ENCODE results near the gene METAP1D. TPM values are rescaled to one million over a fixed set of nuclear protein-coding genes. Genes with fewer than 3 reads are reported as not detected.
A peak's percentile ranks its signal among the peaks of the same experiment; 100 is the strongest.

The METAP1D gene
- total and polyA plus RNA-seq, 2 donors (not counting 3 experiments of a cell fraction or from before 2014, with no cell fraction given): 4.2 to 8.1 TPM

DNA sequence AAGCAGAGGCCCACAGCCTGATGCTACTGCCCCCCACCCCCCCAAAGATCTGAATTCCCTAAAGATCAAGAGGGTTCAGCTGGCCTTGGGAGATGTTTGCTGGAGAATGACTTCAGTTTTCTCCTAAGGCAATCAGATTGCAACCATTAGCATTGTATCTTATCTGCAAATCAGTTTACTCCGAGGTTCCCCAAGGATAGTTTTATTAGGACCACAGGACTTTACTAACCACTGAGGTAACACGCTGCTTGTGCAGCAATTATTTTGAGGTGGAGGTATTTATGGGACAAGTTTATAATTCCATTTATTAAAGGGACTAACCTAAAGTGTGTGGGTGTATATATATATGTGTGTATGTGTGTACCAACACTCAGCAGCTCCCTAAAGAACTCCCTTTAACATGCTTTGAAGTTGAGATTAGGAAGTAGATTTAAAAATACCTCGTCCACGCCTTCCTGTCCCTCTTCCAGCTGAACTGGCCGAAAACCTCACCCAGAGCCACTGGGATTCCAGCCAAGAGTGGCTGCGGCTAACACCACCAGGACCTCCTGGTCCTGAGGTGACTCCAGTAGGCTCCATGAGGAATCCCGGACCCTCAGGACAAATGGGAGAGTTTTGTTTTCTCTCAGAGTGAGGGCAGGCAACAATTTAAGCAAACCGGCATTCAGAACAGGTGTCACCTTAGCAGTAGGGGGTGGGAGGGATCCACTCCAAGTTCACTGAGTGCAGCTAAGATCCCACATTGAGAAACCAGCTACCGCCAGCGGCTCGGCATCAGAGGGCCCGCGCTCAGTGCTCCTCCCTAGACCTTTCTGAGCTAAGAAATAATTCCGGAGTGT is 82.6 kb downstream of the METAP1D start:
- Histone ChIP-seq H3K27ac (ENCODE audit: insufficient read depth, low read depth, low read length) (no peak overlapping the region), H3K9me1 (replicated peaks; ENCODE audit: control insufficient read depth, extremely low read depth, insufficient read depth, low read length) (no peaks in the 10 kb centered on the region), H3K27me3 (ENCODE audit: control insufficient read depth in 2 of 2, insufficient read depth in 2 of 2, low read length in 2 of 2) (peaks cover 67 to 82% of the 10 kb centered on the region in 2 experiments), H3K4me1 (ENCODE audit: control insufficient read depth, extremely low read depth, insufficient read depth, low read length) (peaks cover 20% of the 10 kb centered on the region), H3K9me3 (replicated peaks; ENCODE audit: control insufficient read depth, insufficient read depth, low read length) (no peaks in the 10 kb centered on the region), H3K9ac (replicated peaks; ENCODE audit: extremely low read depth, insufficient read depth, low read length) (no peak overlapping the region), H2AFZ (ENCODE audit: low read depth, low read length) (no peak overlapping the region), H4K20me1 (replicated peaks; ENCODE audit: control insufficient read depth, extremely low read depth, insufficient read depth, low read length) (no peaks in the 10 kb centered on the region), H3K79me2 (ENCODE audit: control insufficient read depth, insufficient read depth, low read length) (no peaks in the 10 kb centered on the region), H3K4me2 (ENCODE audit: insufficient read depth, low read length) (no peak overlapping the region), H3K36me3 (ENCODE audit: control insufficient read depth in 2 of 2, extremely low read depth in 1 of 2, insufficient read depth in 2 of 2, low read length in 2 of 2) (no peaks in the 10 kb centered on the region), H3K4me3 (replicated peaks in 1 of 3; ENCODE audit: insufficient read depth in 1 of 3, low read depth in 1 of 3, low read length in 3 of 3) (no peak overlapping the region)
- BruUV-seq (replicated peaks): no TSS peak
- dilution Hi-C loops (cut with MboI; ENCODE audit: extremely low pct_ligation_motif_present, low sequenced_read_pairs): no loop called here
- no peak for FAIRE-seq
- no peak for DNase-seq (ENCODE audit: low read depth, low spot score)
- TF ChIP-seq, protein P1, sequence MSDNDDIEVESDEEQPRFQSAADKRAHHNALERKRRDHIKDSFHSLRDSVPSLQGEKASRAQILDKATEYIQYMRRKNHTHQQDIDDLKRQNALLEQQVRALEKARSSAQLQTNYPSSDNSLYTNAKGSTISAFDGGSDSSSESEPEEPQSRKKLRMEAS (IDR thresholded peaks at IDR 0.05; ENCODE audit: insufficient read depth, insufficient read length): no peak
- TF ChIP-seq POLR2AphosphoS5 (IDR thresholded peaks at IDR 0.05; ENCODE audit: insufficient read depth, low read depth, low read length) (no peak), JUN (IDR thresholded peaks at IDR 0.05; ENCODE audit: borderline replicate concordance, insufficient read depth, insufficient read length, low read depth) (no peak), POLR2A (IDR thresholded peaks at IDR 0.05; ENCODE audit: low read depth, low read length) (no peak)
- intact Hi-C loops (cut with micrococcal nuclease): no loop called here
- CTCF ChIA-PET: interaction anchor here (1.0 to 1.9 kb wide), 6 partner anchors 9 to 24 kb away, joined by 3 to 8 read pairs (median 4); partner anchors contain the start of gene DLX2
- POLR2A ChIA-PET: no interaction called here

DNA sequence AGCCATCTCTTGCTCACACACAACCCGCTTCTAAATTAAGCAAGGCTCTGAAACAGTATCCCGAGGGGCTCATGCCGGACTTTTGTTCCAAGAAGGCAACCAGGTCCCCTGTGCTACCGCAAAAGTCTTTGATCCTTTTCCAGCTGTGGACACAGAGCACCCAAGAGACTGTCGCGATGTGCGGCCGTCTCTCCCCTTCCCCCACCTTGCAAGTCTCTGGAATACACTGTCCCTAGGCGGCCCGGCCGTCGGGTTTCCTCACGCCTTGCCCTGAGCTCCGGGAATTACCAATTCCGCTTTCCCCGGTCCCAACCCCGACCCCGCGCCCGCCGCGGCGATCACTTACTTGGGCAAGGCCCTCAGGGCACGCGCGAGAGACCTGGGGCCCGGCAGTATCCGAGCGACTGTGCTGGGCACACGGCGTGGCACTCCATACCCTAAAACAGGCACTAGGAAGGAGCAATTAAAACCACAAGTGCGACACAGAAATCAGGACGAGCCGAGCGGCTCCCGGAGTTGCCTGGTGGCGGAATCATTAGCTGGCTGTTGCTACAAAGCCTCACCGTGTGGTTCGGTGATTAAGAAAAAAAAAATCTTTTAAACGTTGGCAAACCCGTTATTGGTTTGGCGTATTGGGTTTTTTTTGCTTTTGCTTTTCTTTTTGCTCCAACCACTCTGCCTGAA is 83.3 kb downstream of the METAP1D start:
- intact Hi-C loops (cut with micrococcal nuclease): no loop called here
- POLR2A ChIA-PET: no interaction called here
- DNase-seq (ENCODE audit: low read depth, low spot score) (peak; percentile 10), FAIRE-seq (peak; percentile 35)
- no peak overlapping the region for H2AFZ ChIP-seq (ENCODE audit: low read depth, low read length)
- no peak overlapping the region for H3K9ac ChIP-seq (replicated peaks; ENCODE audit: extremely low read depth, insufficient read depth, low read length)
- no peaks in the 10 kb centered on the region for H3K9me3 ChIP-seq (replicated peaks; ENCODE audit: control insufficient read depth, insufficient read depth, low read length)
- H3K9me1 ChIP-seq (replicated peaks; ENCODE audit: control insufficient read depth, extremely low read depth, insufficient read depth, low read length): no peaks in the 10 kb centered on the region
- no TSS peak for BruUV-seq (replicated peaks)
- H3K4me1 ChIP-seq (ENCODE audit: control insufficient read depth, extremely low read depth, insufficient read depth, low read length): peaks cover 20% of the 10 kb centered on the region
- CTCF ChIA-PET: interaction anchor here (0.6 to 1.9 kb wide), 6 partner anchors 8 to 24 kb away, joined by 3 to 8 read pairs (median 4); partner anchors contain the start of gene DLX2
- no peak overlapping the region for H3K27ac ChIP-seq (ENCODE audit: insufficient read depth, low read depth, low read length)
- H3K4me2 ChIP-seq (ENCODE audit: insufficient read depth, low read length): no peak overlapping the region
- H3K27me3 ChIP-seq (ENCODE audit: control insufficient read depth in 2 of 2, insufficient read depth in 2 of 2, low read length in 2 of 2): peaks cover 75 to 90% of the 10 kb centered on the region in 2 experiments
- no peaks in the 10 kb centered on the region for H3K36me3 ChIP-seq (ENCODE audit: control insufficient read depth in 2 of 2, extremely low read depth in 1 of 2, insufficient read depth in 2 of 2, low read length in 2 of 2)
- dilution Hi-C loops (cut with MboI; ENCODE audit: extremely low pct_ligation_motif_present, low sequenced_read_pairs): no loop called here
- no peaks in the 10 kb centered on the region for H3K79me2 ChIP-seq (ENCODE audit: control insufficient read depth, insufficient read depth, low read length)
- H4K20me1 ChIP-seq (replicated peaks; ENCODE audit: control insufficient read depth, extremely low read depth, insufficient read depth, low read length): no peaks in the 10 kb centered on the region
- no peak overlapping the region for H3K4me3 ChIP-seq (replicated peaks in 1 of 3; ENCODE audit: insufficient read depth in 1 of 3, low read depth in 1 of 3, low read length in 3 of 3)
- TF ChIP-seq JUN (IDR thresholded peaks at IDR 0.05; ENCODE audit: borderline replicate concordance, insufficient read depth, insufficient read length, low read depth) (no peak), EZH2 (IDR thresholded peaks at IDR 0.05; ENCODE audit: borderline replicate concordance, low read depth, low read length, severe bottlenecking) (peak; percentile 98)

All from endothelial cell of umbilical vein (primary cell).